ENCODE results near the gene SIN3B. TPM values are rescaled to one million over a fixed set of nuclear protein-coding genes. Genes with fewer than 3 reads are reported as not detected.

The SIN3B gene
- total and polyA plus RNA-seq, 2 of the 13 experiments (the other 11 are each of a cell fraction or from before 2014, with no cell fraction given) = 12.9 to 25.7 TPM

- no peak for TF ChIP-seq CCDC6 (CRISPR knock-in tag; IDR thresholded peaks at IDR 0.05)
- TF ChIP-seq ASH2L (IDR thresholded peaks at IDR 0.05; ENCODE audit: insufficient read length, low read depth, low read length) = no peak
- no peak for TF ChIP-seq RARA (CRISPR knock-in tag; IDR thresholded peaks at IDR 0.05)
- H3K4me3 ChIP-seq (replicated peaks in 1 of 3; ENCODE audit: insufficient read depth in 1 of 3, low read depth in 2 of 3, low read length in 3 of 3) = no peak overlapping the region
- no peaks in the 10 kb centered on the region for H3K36me3 ChIP-seq (replicated peaks in 1 of 2; ENCODE audit: control insufficient read depth in 1 of 2, insufficient read depth in 2 of 2, low read length in 2 of 2)
- no peak overlapping the region for H3K27ac ChIP-seq (ENCODE audit: extremely low read length, insufficient read depth, low read length)
- ChIA-PET CTCF (ENCODE audit: low intra/inter-chr PET ratio, low total read pairs) (no interaction called here), POLR2A (no interaction called here)
- H3K79me2 ChIP-seq (ENCODE audit: insufficient read depth, low read length) = no peaks in the 10 kb centered on the region
- peaks cover 17% of the 10 kb centered on the region for H3K9me3 ChIP-seq (ENCODE audit: low read length)
- H4K20me1 ChIP-seq (ENCODE audit: insufficient read depth, low read length) = no peaks in the 10 kb centered on the region
- no TSS peak for BruUV-seq (replicated peaks)
- ATAC-seq (no peak), DNase-seq (ENCODE audit: low spot score) (no peak), FAIRE-seq (no peak)
- H3K27me3 ChIP-seq (ENCODE audit: control insufficient read depth in 1 of 2, insufficient read depth in 2 of 2, low read length in 2 of 2) = no peaks in the 10 kb centered on the region; a peak in 1 of 5 replicates
- intact Hi-C loops (cut with micrococcal nuclease; ENCODE audit: unreplicated experiment) (no loop called here), in situ Hi-C loops (cut with HindIII; ENCODE audit: extremely low pct_ligation_motif_present, low pct_unique_long_range_greater_than_20kb) (no loop called here)
- no peaks in the 10 kb centered on the region for H3K4me1 ChIP-seq (ENCODE audit: insufficient read depth, low read length)
- H3K4me2 ChIP-seq (ENCODE audit: low read depth, low read length) = no peak overlapping the region
- no peak overlapping the region for H2AFZ ChIP-seq (ENCODE audit: low read length)
- WGBS (ENCODE audit: low lambda C conversion rate) = 0% methylated on average over 3 of the region's 3 CpGs
- H3K9ac ChIP-seq (ENCODE audit: insufficient read depth, low read depth, low read length) = no peak overlapping the region
These were observed 85.9 kb downstream of the SIN3B start for GRCh38 chr19:16915135-16915534.

GRCh38 chr19:16915734-16916133 lies 86.5 kb downstream of the SIN3B start:
- DNase-seq (ENCODE audit: low spot score) = no peak
- Histone ChIP-seq H3K4me1 (ENCODE audit: insufficient read depth, low read length) (no peaks in the 10 kb centered on the region), H3K27ac (ENCODE audit: extremely low read length, insufficient read depth, low read length) (no peak overlapping the region), H3K36me3 (replicated peaks in 1 of 2; ENCODE audit: control insufficient read depth in 1 of 2, insufficient read depth in 2 of 2, low read length in 2 of 2) (no peaks in the 10 kb centered on the region), H3K79me2 (ENCODE audit: insufficient read depth, low read length) (no peaks in the 10 kb centered on the region), H2AFZ (ENCODE audit: low read length) (no peak overlapping the region), H3K27me3 (ENCODE audit: control insufficient read depth in 1 of 2, insufficient read depth in 2 of 2, low read length in 2 of 2) (no peaks in the 10 kb centered on the region; a peak in 1 of 5 replicates), H3K9ac (ENCODE audit: insufficient read depth, low read depth, low read length) (no peak overlapping the region), H3K4me3 (replicated peaks in 1 of 3; ENCODE audit: insufficient read depth in 1 of 3, low read depth in 2 of 3, low read length in 3 of 3) (no peak overlapping the region), H4K20me1 (ENCODE audit: insufficient read depth, low read length) (no peaks in the 10 kb centered on the region), H3K9me3 (ENCODE audit: low read length) (peaks cover 17% of the 10 kb centered on the region), H3K4me2 (ENCODE audit: low read depth, low read length) (no peak overlapping the region)
- no peak for ATAC-seq
- no peak for TF ChIP-seq ZNF691 (CRISPR knock-in tag; IDR thresholded peaks at IDR 0.05; ENCODE audit: borderline replicate concordance, low read depth)
- no peak for TF ChIP-seq ZBTB49 (CRISPR knock-in tag; IDR thresholded peaks at IDR 0.05; ENCODE audit: borderline replicate concordance)
- FAIRE-seq = no peak
- ChIA-PET POLR2A (no interaction called here), CTCF (ENCODE audit: low intra/inter-chr PET ratio, low total read pairs) (no interaction called here)
- 20% methylated on average over 3 of the region's 3 CpGs for WGBS (ENCODE audit: low lambda C conversion rate)
- BruUV-seq (replicated peaks) = no TSS peak
- intact Hi-C loops (cut with micrococcal nuclease; ENCODE audit: unreplicated experiment) = no loop called here
- in situ Hi-C loops (cut with HindIII; ENCODE audit: extremely low pct_ligation_motif_present, low pct_unique_long_range_greater_than_20kb) = no loop called here
